Activated T-cell treated with anti-CD3 and anti-CD28 coated beads, Interleukin-2, amount 50 U/mL, for 1 hour (primary cell): ENCODE measurements around the gene TEAD1.

ENCODE experiments used
- DNase-seq: peaks from one replicate; pipeline ENCODE4 v3.0.0-alpha.2; 2020

TEAD1 gene

DNA sequence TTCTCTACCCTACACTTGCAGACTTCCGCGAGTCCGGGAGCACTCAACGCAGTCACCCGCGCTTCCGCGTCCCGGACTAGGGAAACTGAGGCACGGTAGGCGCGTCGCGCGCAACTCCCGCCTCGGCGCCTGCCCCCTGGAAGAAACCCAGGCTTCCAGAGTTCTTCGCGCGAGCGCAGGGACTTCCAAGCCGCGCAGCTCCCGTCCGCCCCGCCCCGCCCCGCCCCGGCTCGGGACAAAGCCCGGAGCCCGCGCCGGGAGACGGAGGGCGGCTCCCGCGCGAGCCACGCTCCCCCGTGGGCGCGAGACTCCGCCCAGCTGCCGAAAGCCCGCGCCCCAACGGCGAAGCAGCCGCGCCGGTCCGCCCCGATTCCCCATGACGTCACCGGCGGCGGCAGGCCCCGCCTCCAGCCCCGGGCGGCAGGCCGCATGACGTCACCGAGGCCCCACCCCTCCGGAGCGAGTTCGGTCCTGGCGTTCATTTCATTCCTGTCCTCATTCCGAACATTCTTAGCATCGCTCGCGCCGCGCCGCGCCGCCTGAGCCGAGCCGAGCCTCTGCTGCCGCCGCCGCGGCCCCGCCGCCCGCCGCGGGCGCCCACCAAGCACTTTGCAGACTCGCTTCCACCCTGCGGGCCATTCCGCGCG lies at the start of gene TEAD1:
Gene TEAD1 (plus strand): TSS at position 498 of the 647 bp plus-strand sequence.
- DNase-seq, result peak; percentile 91

DNA sequence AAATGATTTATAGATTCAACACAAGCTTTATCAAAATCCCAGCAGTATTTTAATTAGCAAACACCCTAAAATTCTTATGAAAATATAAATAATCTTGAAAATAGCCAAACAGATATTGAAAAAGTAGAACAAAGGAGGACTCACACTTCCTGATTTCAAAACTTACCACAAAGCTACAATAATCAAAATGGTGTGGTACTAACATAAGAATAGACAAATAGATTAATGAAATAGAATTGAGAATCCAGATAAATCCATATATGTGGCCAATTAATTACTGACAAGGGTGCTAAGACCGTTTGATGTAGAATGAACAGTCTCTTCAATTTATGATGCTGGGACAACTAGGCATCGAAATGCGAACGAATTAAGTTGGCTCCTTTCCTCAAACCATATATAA lies 49.6 kb upstream of the TEAD1 start:
- DNase-seq, result no peak

DNA sequence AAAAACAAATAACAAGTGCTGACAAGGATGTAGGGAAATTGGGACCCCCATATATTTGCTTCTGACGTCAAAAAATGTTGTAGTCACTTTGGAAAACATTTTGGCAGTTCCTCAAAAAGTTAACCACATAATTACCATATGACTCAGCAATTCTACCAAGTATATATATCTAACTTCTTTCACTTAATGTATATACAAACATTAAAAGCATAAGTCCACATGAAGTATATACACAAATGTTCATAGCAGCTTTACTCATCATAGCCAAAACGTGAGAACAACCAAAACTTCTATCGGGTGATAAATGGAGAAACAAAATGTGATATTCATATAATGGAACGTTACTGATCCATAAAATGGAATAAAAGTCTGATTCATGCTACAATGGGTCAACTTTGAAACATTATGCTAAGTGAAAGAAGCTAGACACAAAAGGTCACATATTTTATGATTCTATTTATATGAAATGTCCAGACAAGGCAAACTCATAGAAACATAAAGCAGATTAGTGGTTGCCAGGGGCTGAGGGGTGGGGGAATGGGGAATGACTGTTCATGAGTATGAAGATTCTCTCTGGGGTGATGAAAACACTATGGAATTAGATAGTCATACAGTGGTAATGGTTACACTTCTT lies 48.7 kb upstream of the TEAD1 start:
- DNase-seq, result no peak

DNA sequence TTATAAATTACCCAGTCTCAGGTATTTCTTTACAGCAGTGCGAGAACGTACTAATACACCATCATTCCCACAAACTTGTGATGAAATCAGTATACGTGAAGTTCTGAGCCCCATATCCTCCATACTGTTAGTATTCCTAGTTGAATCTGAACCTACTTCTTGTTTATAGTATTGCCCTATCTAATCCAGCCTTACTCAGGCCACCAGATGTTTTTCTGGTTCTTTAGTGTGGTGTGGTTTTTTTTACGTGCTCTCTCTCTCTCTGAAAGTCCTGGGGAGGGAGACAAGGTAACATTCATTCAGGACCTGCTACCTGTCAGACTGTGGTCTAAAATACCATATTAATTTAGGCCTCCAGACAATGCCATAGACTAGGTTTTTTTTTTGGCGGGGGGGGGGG lies 47.6 kb upstream of the TEAD1 start:
- no peak for DNase-seq

DNA sequence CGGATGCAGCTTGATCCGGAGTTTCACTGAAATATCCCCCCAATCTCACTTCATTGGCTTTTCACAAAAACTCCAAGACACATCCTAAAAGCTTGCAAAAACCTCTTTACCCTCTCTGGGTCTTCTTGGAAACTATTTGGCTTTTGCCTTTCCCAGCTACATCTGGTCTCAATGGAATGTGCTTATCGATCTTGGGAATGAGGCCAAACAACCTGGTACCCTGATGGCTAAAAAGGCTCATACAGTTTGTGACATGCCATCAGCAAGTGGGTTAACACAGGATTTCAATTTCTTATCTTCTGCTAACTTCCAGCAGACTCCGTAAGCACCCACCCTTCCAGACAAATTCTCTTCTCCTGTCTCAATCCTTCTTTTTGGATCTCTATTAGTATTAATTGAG lies 45.9 kb upstream of the TEAD1 start:
- no peak for DNase-seq

DNA sequence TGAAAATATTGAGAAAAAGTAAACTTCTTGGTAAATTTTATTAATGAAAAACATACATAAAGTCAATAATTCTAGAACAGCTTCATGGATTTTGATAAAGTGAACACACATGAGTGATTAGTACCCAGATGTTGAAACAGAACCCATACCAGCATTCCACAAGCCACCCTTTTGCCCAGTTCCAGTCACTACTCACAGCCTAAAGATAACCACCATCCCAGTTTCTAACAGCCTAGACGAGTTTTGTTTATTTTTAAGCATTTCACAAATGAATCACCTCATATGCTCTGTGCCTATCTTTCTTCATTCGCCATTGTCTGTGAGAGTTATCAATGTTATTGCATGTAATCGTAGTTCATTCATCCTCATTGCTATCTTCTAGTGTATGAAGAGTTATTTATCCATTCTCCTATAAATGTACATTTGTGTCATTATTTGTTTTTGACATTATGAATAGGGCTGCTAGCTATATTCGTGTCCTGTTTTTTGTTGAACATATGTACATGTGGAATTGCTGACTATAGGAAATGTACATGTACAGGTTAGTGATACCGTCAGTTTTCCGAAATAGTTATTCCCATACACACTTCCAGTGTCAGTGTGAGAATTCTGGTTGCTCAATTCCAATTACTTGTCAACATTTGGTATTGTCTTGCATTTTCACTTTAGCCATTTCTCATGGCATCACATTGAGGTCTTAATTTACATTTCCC lies 44.5 kb upstream of the TEAD1 start:
- DNase-seq, result no peak

DNA sequence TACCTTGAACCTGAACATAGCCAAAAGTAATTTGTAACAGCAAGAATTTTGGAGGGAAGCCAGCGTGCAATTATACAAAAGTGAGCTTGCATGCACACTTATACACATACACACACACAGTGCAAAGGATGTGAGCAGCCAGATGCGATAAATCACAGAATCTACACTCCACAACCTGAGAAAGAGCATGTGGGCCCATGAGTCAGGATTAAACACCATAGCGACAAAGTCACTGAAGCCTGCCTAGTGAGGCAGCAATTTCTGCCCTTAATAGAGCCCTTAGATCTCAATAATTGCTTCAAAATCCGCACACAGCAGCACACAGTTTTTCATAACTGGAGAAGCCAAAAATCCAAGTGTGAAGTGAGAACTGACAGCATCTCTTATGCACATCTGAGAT lies 42.6 kb upstream of the TEAD1 start:
- no peak for DNase-seq

DNA sequence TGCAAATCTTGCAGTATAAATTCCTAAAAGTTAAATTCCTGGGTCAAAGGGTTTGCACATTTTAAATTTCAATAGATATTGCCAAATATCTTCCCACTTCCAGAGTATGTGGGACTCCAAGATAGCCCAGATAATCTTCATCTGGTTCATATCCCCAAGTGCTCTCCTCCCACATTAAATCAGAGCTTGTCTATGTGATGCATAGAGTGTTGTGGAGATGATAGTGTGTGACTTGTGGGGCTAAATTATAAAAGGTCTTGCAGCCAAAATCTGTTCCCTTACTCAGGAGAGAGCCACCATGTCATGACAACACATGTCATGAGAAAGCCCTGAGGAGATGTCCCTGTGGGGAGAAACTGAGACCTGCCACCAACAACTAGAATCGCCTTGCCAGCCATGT lies 39.9 kb upstream of the TEAD1 start:
- no peak for DNase-seq

DNA sequence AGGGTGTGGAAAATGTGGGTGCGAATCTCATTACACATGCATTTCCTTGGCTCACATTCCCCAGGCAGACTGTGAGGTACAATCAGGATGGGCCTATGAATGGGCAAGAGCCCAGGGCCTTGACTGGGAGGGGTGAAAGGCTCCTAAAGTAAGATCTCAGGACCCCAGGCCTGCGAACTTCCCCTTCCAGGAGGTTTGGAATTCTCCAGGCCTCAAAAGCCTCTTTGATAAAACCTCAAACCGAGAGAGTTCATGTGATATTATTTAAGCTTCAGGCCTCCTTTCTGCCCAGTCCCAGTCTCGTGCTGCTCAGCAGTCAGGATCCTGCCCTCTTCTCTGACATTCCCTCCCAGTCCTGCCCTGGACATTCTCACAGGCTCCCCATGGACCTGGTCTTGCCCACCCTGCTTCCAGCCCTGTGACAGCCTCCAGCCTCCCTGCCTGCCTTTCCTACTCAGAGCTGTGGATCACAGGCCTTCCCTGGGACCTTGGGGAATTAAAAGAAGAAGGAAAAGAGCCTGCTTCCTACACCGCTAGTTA lies 37.3 kb upstream of the TEAD1 start:
- no peak for DNase-seq

DNA sequence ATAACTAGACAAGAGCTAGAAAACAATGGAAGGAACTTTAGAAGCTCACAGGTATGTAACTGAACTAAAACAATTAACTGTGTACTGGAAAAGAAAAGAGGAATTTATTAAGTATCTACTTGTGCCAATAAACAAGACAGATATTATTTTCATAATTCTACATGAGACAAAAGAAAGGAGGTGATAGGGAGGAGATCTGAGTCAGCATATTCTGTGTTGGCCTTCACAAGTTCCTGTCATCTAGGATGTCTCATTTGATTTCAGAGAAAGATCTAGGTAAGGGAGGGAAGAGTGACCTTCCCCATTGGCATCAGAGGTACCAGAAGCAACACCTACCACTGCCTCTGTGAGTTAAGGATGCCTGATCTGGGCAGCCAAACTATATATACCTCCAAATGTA lies 34.8 kb upstream of the TEAD1 start:
- DNase-seq, result no peak

DNA sequence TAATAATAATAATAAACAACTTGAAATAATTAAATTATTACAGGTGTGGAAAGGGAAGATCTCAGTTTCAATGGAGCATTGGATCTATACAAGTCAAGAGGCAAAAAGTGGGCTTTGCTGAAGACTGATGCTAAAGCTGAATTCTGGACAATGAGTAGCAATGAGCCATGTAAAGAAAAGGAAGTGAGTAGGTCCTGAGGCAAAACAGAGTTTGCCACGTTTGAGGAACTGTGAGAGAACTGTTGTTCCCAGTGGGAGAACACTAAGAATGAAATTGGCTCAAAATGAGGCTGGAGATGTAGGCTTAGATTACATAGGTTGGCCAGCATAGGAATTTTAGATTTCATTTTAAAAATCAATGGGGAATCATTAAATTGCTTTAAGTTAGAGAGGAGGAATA lies 33.9 kb upstream of the TEAD1 start:
- DNase-seq, result no peak

DNA sequence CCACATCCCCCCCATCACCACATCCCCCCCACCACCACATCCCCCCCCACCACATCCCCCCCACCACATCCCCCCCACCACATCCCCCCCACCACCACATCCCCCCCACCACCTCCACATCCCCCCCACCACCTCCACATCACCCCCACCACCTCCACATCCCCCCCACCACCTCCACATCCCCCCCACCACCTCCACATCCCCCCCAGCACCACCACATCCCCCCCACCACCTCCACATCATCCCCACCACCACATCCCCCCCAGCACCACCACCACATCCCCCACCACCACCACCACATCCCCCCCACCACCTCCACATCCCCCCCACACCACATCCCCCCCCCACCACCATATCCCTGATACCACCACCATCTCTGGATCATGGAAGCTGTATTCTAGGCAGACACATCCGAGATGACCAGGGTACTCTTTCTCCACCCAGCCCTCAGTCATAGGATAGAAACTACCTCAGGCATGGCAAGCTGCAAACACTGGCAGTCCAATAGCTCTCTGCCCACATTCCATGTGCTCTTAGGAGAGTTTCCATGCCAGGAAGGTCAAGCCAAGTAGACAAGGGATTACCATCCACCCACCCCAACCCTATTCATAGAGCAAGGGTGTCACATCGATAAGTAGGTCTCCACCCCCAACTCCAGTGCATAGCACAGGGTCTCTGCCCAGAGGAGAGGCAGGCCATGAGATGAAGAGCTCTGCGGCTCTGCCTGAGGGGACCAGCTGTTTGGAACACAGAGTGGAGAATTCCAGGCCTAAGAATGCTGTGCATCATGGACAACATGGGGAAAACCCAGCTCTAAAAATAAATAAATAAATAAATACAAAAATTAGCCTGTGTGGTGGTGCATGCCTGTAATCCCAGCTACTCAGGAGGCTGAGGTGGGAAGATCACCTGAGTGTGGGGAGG lies 33.0 kb upstream of the TEAD1 start:
- DNase-seq, result no peak

DNA sequence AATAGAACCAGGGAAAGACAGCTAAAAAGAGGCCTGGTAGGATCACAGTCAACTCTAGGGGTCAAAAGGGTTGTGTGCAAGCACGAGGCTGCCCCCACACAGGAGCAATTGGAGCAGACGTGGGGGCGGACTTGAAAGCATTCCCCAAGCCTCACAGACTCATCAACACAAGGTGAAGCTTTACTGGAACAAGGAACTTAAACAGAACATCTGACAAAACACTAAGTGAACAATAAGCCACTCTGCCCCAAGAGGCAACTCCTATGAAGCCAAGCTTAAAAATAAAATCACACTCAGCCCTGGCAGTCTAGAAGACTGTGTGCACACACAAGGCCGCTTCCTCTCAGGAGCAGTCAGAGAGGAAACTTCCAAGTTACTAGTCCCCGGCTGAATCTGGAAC lies 32.2 kb upstream of the TEAD1 start:
- DNase-seq, result no peak

DNA sequence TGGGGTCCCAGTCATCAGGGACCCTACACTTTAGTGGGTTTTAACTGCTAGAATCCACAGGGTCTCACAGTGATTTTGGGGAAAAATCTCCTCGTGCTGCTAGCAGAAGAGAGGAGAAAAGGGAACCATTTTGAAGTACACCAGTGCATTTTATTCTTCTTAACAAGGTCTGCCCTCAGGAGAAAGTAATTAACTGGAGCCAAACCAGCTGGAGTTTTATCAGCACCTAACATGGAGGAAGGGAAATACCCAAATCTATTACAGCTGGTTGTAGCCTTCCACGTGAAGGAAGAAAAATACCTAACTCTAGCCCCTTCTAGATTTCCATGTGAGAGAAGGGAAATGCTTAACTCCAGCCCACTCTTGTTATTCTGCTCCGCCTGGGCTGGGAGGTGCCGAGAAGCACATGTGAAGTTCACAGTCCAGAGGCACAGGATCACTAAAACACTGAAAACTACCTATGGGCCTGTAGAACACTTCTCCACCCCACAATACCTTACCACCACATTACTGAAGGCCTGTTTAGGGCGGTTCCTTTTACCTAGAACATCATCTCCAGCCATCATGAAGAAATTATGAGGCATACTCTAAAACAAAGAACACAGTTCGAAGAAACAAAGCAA lies 31.3 kb upstream of the TEAD1 start:
- no peak for DNase-seq

DNA sequence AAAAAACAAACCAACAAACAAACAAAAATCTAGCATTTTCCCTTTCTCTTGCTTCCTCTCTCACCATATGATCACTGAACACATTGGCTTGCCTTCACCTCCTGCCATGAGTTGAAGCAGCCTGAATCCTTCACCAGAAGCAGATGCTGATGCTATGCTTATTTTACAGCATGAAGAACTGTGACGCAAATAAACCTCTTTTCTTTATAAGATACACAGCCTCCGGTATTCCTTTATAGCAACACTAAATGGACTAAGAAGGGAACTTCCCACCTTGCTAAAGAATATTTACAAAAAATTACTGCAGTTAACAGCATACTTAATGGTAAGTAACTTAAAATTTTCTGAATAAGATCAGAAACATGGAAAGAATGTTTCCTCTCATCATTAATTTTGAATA lies 27.7 kb upstream of the TEAD1 start:
- DNase-seq, result no peak

DNA sequence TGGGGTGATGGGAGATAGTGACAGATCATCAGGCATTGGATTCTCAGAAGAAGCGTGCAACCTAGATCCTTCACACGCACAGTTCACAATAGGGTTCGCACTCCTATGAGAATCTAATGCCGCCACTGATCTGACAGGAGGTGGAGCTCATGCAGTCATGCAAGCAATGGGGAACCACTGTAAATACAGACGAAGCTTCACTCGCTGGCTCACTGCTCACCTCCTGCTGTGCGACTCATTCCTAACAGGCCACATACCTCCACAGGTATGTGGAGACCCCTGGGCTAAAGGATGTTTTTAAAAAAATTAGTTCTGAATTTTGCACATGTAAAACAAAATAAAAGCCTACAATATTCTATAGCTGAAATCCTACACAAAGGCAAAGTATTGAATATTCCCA lies 20.5 kb upstream of the TEAD1 start:
- DNase-seq, result no peak

DNA sequence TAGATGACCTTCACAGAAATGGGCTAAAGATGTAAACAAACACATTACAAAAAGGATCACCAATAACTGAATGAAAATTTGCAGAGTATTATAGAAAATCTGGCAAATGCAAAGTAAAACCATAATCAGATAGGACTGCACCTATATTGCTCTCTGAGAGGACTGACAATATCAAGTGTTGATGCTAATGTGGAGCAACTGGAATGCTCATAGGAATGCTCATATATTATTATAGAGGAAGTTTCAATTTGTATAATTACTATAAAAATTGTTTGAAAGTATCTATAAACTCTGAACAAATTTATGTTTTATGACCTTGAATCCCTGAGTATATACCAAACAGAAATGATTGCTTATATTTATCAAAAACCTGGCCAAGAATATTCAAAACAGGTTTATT lies 18.4 kb upstream of the TEAD1 start:
- no peak for DNase-seq

DNA sequence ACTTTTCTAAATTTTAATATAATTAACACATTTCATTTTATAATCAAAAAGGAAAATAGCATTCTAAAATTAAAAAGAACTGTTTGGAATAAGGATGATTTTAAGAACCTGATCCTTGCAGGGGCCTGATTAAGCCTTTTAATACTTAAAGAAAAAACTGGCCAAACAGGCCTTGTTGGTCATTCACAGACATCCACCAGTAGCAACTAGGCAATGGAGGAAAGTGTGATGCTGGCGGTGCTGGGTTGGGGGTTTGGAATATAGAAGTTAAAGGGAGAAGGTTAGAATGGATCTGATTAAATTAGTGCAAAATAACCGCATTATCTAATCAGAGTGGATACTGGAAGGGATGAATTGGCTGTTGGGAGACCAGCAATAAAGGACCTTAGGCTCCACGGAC lies 16.9 kb upstream of the TEAD1 start:
- DNase-seq, result no peak

DNA sequence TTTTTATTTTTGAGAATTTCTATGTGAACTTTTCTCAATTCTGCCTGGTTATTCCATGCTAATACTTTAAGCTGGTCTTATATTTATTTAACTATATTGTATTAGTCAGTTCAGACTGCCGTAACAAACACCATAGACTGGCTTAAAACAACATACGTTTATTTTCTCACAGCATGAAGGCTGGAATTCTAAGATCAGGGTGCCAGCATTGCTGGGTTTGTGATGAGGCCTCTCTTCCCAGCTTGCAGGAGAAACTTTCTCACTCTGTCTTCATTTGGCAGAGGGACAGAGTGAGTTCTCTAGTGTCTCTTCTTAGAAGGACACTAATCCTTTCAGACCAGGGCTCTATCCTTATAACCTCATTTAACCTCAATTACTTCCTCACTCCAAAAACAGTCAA lies 16.2 kb upstream of the TEAD1 start:
- DNase-seq, result no peak

DNA sequence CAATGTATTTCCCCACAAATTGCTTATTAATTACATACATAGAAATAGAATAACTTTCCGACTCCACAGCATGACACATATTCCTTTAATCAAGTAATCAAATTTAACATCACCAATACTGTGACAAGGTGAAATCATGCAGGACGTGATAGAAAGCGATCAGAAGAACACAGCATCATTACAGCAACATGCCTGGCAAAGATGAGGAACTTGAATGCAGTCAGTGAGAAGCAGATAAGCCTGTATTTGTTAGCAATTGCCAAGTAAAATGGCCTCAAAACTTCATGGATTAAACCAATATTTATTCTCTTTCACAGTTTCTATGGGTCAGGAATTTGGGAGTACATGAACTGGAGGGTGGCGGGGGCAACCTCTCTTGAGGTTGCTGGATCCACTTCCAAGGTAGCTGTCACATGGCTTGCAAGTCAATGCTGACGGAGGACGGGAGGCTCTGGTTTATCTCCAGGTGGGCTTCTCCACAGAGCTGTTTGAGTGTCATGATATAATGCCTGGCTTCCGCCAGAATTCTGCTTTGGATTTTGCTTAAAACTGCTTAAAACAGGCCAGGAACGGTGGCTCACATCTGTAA lies 12.0 kb upstream of the TEAD1 start:
- no peak for DNase-seq

DNA sequence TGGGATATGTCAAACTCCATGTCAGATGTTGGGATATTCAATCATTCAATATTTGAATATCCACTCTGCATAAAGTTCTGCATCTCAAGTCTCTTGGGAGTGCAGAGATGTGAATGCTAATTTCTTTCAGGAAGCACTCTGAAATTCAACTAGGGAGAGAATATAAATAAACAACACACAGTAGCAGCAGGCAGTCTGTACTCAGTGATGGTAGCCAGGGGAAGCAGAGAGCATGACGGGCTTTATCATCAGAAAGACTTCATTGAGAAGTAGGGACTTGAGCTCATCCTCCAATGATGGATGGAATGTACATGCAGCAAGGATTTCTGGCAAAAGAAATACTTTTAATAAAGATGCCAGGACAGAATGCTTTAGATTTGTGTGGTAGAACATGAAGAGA lies 9.8 kb upstream of the TEAD1 start:
- DNase-seq, result no peak

DNA sequence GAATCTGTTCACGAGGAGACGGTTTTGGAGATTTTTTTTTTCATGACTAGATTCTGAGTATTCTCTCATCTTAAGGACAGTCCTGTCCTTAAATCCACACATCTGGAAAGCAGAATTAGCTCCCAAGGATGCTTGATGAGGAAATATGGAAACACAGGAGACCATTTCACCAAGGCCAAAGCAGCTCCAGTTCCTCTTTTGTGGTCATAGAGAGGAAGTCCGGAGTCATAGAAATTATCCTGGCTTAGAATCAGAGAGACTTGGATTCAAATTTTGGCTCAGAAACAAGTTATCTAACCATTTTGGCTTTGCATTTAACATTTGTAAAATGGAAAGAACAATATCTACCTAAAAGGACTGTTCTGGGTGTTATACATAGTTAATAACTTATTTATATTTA lies 7.3 kb upstream of the TEAD1 start:
- no peak for DNase-seq
